GM10266 (cell line): ENCODE results near the gene FZR1.

ENCODE experiments used
- DNase-seq: peaks from one replicate; pipeline ENCODE4 v3.0.0; 2012; ENCODE audit errors: extremely low spot score
- CTCF ChIP-seq: IDR thresholded peaks from 2 replicates; pipeline ENCODE4 v1.5.1; 2012; ENCODE audit warnings: mild to moderate bottlenecking, low read depth; ENCODE audit not compliant: control insufficient read depth, insufficient read depth; ENCODE audit errors: missing control alignments

Gene FZR1

GRCh38 chr19:3505598-3506383, at the start of gene FZR1:
Gene FZR1 (plus strand): TSS chr19:3506311. CDS start chr19:3522990, 16,679 bp downstream.
- DNase-seq, result peak; percentile 100
- TF ChIP-seq CTCF, result no peak

GRCh38 chr19:3456925-3457527, 49.1 kb upstream of the FZR1 start:
- no peak for TF ChIP-seq CTCF
- no peak for DNase-seq

- no peak for TF ChIP-seq CTCF
- DNase-seq, result no peak
Measured at GRCh38 chr19:3457528-3458228, 48.4 kb upstream of the FZR1 start.

GRCh38 chr19:3458229-3459088, 47.7 kb upstream of the FZR1 start:
- no peak for DNase-seq
- TF ChIP-seq CTCF, result no peak

GRCh38 chr19:3459089-3459881, 46.8 kb upstream of the FZR1 start:
- DNase-seq, result no peak
- TF ChIP-seq CTCF, result no peak

GRCh38 chr19:3459965-3460582, 46.0 kb upstream of the FZR1 start:
- no peak for TF ChIP-seq CTCF
- DNase-seq, result no peak
